K562 (cell line): ENCODE data around the gene DDX46. TPM values are rescaled to one million over a fixed set of nuclear protein-coding genes. Genes with fewer than 3 reads are reported as not detected.
A peak's percentile ranks its signal among the peaks of the same experiment; 100 is the strongest.

Experiments
- CC2D1A ChIP-seq: fragments of 450-650 bp; IDR thresholded peaks from 2 replicates; pipeline ENCODE4 v1.6.1; 2017; ENCODE audit warnings: mild to moderate bottlenecking
- CHD2 ChIP-seq: IDR thresholded peaks from 2 replicates; pipeline ENCODE4 v1.6.1; 2011; ENCODE audit warnings: low read depth, low read length
- GABPB2 ChIP-seq: fragments of 250-450 bp; sonication (Bioruptor Pico); conservative IDR thresholded peaks from 2 replicates; pipeline ENCODE4 v1.5.1; 2021; ENCODE audit warnings: mild to moderate bottlenecking
- HBP1 ChIP-seq: fragments of 450-650 bp; formaldehyde crosslinking; IDR thresholded peaks from 2 replicates; pipeline ENCODE4 v1.4.0; 2022; ENCODE audit warnings: missing genetic modification characterization
- ID3 ChIP-seq, 2 experiments: fragments of 250-450 bp in 1 of 2; fragments of 450-650 bp in 1 of 2; sonication (Bioruptor Pico) in 1 of 2; IDR thresholded peaks; 2 replicates each; pipeline versions ENCODE4 v1.6.1 to v1.8.0; 2016 to 2021; ENCODE audit warnings: mild to moderate bottlenecking in 2 of 2, moderate library complexity in 2 of 2, missing compliant biosample characterization in 1 of 2, missing genetic modification characterization in 1 of 2
- MECOM ChIP-seq: fragments of 250-450 bp; sonication (Bioruptor Pico); IDR thresholded peaks from 2 replicates; pipeline ENCODE4 v1.8.0; 2022; ENCODE audit warnings: inconsistent platforms
- MGA ChIP-seq: fragments of 450-650 bp; IDR thresholded peaks from 2 replicates; pipeline ENCODE4 v1.6.1; 2016; ENCODE audit warnings: mild to moderate bottlenecking, moderate library complexity
- NCOA6 ChIP-seq: fragments of 450-650 bp; IDR thresholded peaks from 2 replicates; pipeline ENCODE4 v1.6.1; 2017; ENCODE audit warnings: mild to moderate bottlenecking
- NFXL1 ChIP-seq: fragments of 450-650 bp; formaldehyde crosslinking; IDR thresholded peaks from 2 replicates; pipeline ENCODE4 v1.4.0; 2021; ENCODE audit warnings: mild to moderate bottlenecking
- POLR2AphosphoS2 ChIP-seq: IDR thresholded peaks from 2 replicates; pipeline ENCODE4 v1.6.1; 2012; ENCODE audit warnings: low read length, improper control_type of control experiment
- ZNF121 ChIP-seq: sonication (generic); formaldehyde crosslinking; conservative IDR thresholded peaks from 2 replicates; pipeline ENCODE4 v1.8.0; 2022; ENCODE audit warnings: missing genetic modification reagents
- ZNF740 ChIP-seq, 3 experiments: fragments of 200-800 bp in 1 of 3; sonication (Bioruptor generic) in 1 of 3; sonication (generic) in 1 of 3; formaldehyde crosslinking in 1 of 3; IDR thresholded peaks; 2 replicates each; pipeline versions ENCODE4 v1.6.1 to v1.8.0; 2016 to 2022; ENCODE audit warnings: mild to moderate bottlenecking in 2 of 3, missing compliant biosample characterization in 2 of 3, missing genetic modification characterization in 2 of 3, missing genetic modification reagents in 1 of 3
- polyA plus RNA-seq, 8 experiments: library from polyadenylated mRNA; depleted of rRNA in 4 of 8; stranded (reverse) in 5 of 8; unstranded in 3 of 8; fragments of >200 nt; fragmentation: Nextera tagmentation in 2 of 8; fragmentation: Illumina TruSeq in 1 of 8; extraction: Ambion mirVana in 2 of 8; extraction: Trizol in 1 of 8; gene quantifications; 2 replicates each; pipeline versions ENCODE4 v1.2.1 to v1.2.3, GENCODE V29; 2011 to 2014; ENCODE audit warnings: inconsistent platforms in 1 of 8, missing spikeins in 1 of 8
- total RNA-seq, 7 experiments: library from RNA; depleted of rRNA in 6 of 7; stranded (reverse); fragments of >200 nt in 6 of 7; fragmentation: Illumina TruSeq in 2 of 7; extraction: Trizol in 2 of 7; gene quantifications; 2 replicates each; pipeline versions ENCODE4 v1.2.1 to v1.2.3, GENCODE V29; 2011 to 2021; ENCODE audit warnings: low replicate concordance in 1 of 7

The DDX46 gene
- total and polyA plus RNA-seq, 9 of the 15 experiments (the other 6 are each of a cell fraction or from before 2014, with no cell fraction given), result 26.2 to 99.0 (median 76.4) TPM

- peak; percentile 67 for TF ChIP-seq ZNF740 (CRISPR knock-in tag; IDR thresholded peaks at IDR 0.05)
- no peak for TF ChIP-seq ZNF740 (tag; IDR thresholded peaks at IDR 0.05)
- TF ChIP-seq MECOM (CRISPR knock-in tag), result no peak
- peak; percentile 93 for TF ChIP-seq MGA
- 0 out of 2 replicates have a peak, but pooled peaks have one; percentile 54 for TF ChIP-seq CC2D1A
- TF ChIP-seq NCOA6, result peak; percentile 83
- TF ChIP-seq ZNF121 (CRISPR knock-in tag), result no peak
- TF ChIP-seq GABPB2 (CRISPR knock-in tag), result no peak
- no peak for TF ChIP-seq ID3 (CRISPR knock-in tag; IDR thresholded peaks at IDR 0.05)
- TF ChIP-seq ID3 (tag; IDR thresholded peaks at IDR 0.05), result no peak
- peak; percentile 81 for TF ChIP-seq CHD2
- TF ChIP-seq NFXL1 (CRISPR knock-in tag), result no peak
- TF ChIP-seq HBP1 (CRISPR knock-in tag), result no peak
- no peak for TF ChIP-seq POLR2AphosphoS2
Observed at GRCh38 chr5:134738133-134738962, 20.2 kb upstream of the DDX46 start, which contains the start of gene CAMLG (continued).
